Parathyroid adenoma (tissue), 2 donors: ENCODE results near the gene VANGL2.

ENCODE experiments used
- H2AFZ ChIP-seq: fragments of 300-600 bp; sonication (generic); one replicate; pipeline ENCODE4 v1.7.0; 2017; ENCODE audit warnings: antibody characterized with exemption, mild to moderate bottlenecking
- H3K27ac ChIP-seq: fragments of 300-600 bp; sonication (generic); one replicate; pipeline ENCODE4 v1.7.0; 2017
- H3K27me3 ChIP-seq: fragments of 300-600 bp; sonication (generic); one replicate; pipeline ENCODE4 v1.7.0; 2017; ENCODE audit warnings: low read length; ENCODE audit not compliant: control insufficient read depth, insufficient read depth
- H3K36me3 ChIP-seq: fragments of 300-600 bp; sonication (generic); one replicate; pipeline ENCODE4 v1.7.0; 2017; ENCODE audit warnings: low read length; ENCODE audit not compliant: control insufficient read depth, insufficient read depth
- H3K4me1 ChIP-seq: fragments of 300-600 bp; sonication (generic); one replicate; pipeline ENCODE4 v1.7.0; 2017; ENCODE audit warnings: control low read depth
- H3K4me2 ChIP-seq: fragments of 300-600 bp; sonication (generic); one replicate; pipeline ENCODE4 v1.7.0; 2017; ENCODE audit warnings: low read length
- H3K4me3 ChIP-seq: fragments of 300-600 bp; sonication (generic); one replicate; pipeline ENCODE4 v1.7.0; 2017; ENCODE audit warnings: low read depth, low read length
- H3K79me2 ChIP-seq: fragments of 300-600 bp; sonication (generic); one replicate; pipeline ENCODE4 v1.7.0; 2017; ENCODE audit warnings: control low read depth
- H3K9ac ChIP-seq: fragments of 300-600 bp; sonication (generic); one replicate; pipeline ENCODE4 v1.7.0; 2017; ENCODE audit warnings: mild to moderate bottlenecking
- H3K9me3 ChIP-seq: fragments of 300-600 bp; sonication (generic); one replicate; pipeline ENCODE4 v1.7.0; 2017; ENCODE audit warnings: low read length; ENCODE audit not compliant: control insufficient read depth
- TF ChIP-seq, protein P1 (sequence below): fragments of 300-600 bp; sonication (generic); IDR thresholded peaks from one replicate; pipeline ENCODE4 v1.7.0; 2017; ENCODE audit warnings: antibody characterized with exemption, mild to moderate bottlenecking
- donor health status: primary hyperparathyroidism.

Gene VANGL2

DNA sequence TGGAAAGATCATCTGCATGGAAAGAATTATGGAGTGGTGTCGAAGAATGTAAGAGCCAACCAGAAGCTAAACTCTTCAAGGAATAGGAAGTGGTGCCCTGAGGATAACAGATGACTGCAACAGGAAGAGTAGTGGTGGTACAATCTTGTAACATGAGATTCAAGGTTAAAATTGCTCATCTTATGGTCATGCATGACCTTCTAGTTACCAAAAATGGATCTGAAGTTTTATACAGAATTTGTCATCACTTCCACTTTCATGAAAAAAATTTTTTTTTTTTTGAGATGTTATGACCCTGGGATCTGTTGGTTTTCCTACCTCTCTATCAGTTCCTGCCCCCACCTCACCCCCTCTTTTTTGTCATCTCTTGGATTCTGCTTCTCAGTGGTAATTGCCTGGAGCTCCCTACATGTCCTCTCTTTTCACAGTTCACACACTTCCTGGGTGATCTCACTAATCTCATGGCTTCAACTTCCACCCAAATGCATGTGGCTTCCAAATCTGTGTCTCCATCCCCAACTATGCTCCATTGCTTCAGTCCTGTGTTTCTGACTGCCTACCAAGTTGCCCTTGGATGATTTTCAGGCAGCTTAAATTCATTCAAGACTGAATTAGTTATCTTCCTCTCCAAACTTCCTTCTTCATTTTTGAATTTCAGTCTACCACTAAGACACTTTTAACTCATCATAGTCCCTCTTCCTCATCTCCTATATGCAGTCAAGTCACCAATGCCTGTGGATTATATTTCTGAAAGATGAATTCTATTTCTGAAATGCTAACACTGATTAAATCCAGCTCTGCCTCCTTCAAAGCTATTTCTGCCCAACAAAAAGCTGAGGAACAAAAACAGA, 74.3 kb downstream of the VANGL2 start:
- no peaks in the 10 kb centered on the region for H3K79me2 ChIP-seq
- no peaks in the 10 kb centered on the region for H3K27me3 ChIP-seq
- no peak overlapping the region for H3K27ac ChIP-seq
- no peaks in the 10 kb centered on the region for H3K4me1 ChIP-seq
- H3K9me3 ChIP-seq = peaks cover 5% of the 10 kb centered on the region
- TF ChIP-seq, protein P1, sequence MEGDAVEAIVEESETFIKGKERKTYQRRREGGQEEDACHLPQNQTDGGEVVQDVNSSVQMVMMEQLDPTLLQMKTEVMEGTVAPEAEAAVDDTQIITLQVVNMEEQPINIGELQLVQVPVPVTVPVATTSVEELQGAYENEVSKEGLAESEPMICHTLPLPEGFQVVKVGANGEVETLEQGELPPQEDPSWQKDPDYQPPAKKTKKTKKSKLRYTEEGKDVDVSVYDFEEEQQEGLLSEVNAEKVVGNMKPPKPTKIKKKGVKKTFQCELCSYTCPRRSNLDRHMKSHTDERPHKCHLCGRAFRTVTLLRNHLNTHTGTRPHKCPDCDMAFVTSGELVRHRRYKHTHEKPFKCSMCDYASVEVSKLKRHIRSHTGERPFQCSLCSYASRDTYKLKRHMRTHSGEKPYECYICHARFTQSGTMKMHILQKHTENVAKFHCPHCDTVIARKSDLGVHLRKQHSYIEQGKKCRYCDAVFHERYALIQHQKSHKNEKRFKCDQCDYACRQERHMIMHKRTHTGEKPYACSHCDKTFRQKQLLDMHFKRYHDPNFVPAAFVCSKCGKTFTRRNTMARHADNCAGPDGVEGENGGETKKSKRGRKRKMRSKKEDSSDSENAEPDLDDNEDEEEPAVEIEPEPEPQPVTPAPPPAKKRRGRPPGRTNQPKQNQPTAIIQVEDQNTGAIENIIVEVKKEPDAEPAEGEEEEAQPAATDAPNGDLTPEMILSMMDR = no peak
- no peak overlapping the region for H3K4me3 ChIP-seq
- H3K4me2 ChIP-seq = no peak overlapping the region
- no peak overlapping the region for H2AFZ ChIP-seq
- H3K36me3 ChIP-seq = no peaks in the 10 kb centered on the region
- H3K9ac ChIP-seq = no peak overlapping the region
